Natural killer cell (primary cell): ENCODE results near the gene TIAM1. TPM values are rescaled to one million over a fixed set of nuclear protein-coding genes. Genes with fewer than 3 reads are reported as not detected.

Experiments used
- ATAC-seq, 3 donors: fragments of 150-1000 bp in 2 of 3; fragments of 200-7000 bp in 1 of 3; cut with Tn5 transposase; 1 replicate in 1 of 3; 2 replicates in 2 of 3; pipeline ENCODE4 v1.10.0; 2021; ENCODE audit warnings: mild to moderate bottlenecking in 2 of 3, moderate library complexity in 2 of 3
- DNase-seq, 2 donors: peaks; one replicate each; pipeline versions ENCODE4 v3.0.0 to v3.0.0-alpha.2; 2013 to 2021; ENCODE audit warnings: mixed read lengths in 1 of 2
- H3K27ac ChIP-seq: one replicate; pipeline ENCODE4 v1.5.1; 2013; ENCODE audit warnings: mild to moderate bottlenecking, low read length
- H3K27me3 ChIP-seq: one replicate; pipeline ENCODE4 v1.6.1; 2013; ENCODE audit warnings: low read length; ENCODE audit not compliant: control insufficient read depth, insufficient read depth
- H3K36me3 ChIP-seq: one replicate; pipeline ENCODE4 v1.6.1; 2013; ENCODE audit warnings: low read length; ENCODE audit not compliant: control insufficient read depth, insufficient read depth
- H3K4me1 ChIP-seq: one replicate; pipeline ENCODE4 v1.6.1; 2013; ENCODE audit warnings: low read length; ENCODE audit not compliant: control insufficient read depth, insufficient read depth
- H3K4me3 ChIP-seq: one replicate; pipeline ENCODE4 v1.5.1; 2013; ENCODE audit warnings: low read length
- H3K9me3 ChIP-seq: one replicate; pipeline ENCODE4 v1.6.1; 2013; ENCODE audit warnings: low read length; ENCODE audit not compliant: control insufficient read depth, insufficient read depth
- H3K27ac Mint-ChIP-seq, 2 donors: one replicate each; pipeline ENCODE4 v1.8.0; 2022; ENCODE audit warnings: mild to moderate bottlenecking in 2 of 2, mixed read lengths in 2 of 2, moderate library complexity in 1 of 2
- H3K27me3 Mint-ChIP-seq, 2 donors: one replicate each; pipeline ENCODE4 v1.8.0; 2022; ENCODE audit warnings: low read depth in 2 of 2, mixed read lengths in 2 of 2
- H3K36me3 Mint-ChIP-seq: one replicate; pipeline ENCODE4 v1.8.0; 2022; ENCODE audit warnings: mixed read lengths
- H3K4me1 Mint-ChIP-seq, 2 donors: one replicate each; pipeline ENCODE4 v1.8.0; 2022; ENCODE audit warnings: mixed read lengths in 2 of 2
- H3K4me3 Mint-ChIP-seq: one replicate; pipeline ENCODE4 v1.8.0; 2022; ENCODE audit warnings: mild to moderate bottlenecking, moderate library complexity, mixed read lengths
- H3K9me3 Mint-ChIP-seq, 2 donors: one replicate each; pipeline ENCODE4 v1.8.0; 2022; ENCODE audit warnings: mixed read lengths in 2 of 2
- CTCF ChIP-seq: fragments of 200-600 bp; IDR thresholded peaks from one replicate; pipeline ENCODE4 v1.8.0; 2022; ENCODE audit warnings: antibody characterized with exemption
- WGBS: methylation state at CpG from one replicate; pipeline ENCODE4 v1.1.7; 2013; ENCODE audit warnings: missing lambda C conversion rate; ENCODE audit not compliant: insufficient coverage; 5-methylcytosine and 5-hydroxymethylcytosine counted together
- intact Hi-C: fragments of 100-400 bp; cut with micrococcal nuclease; formaldehyde crosslinking; loops from one replicate; pipeline ENCODE4 v1.14.2; 2022
- total RNA-seq, 4 donors: library from RNA; stranded (reverse); fragments of 120-200 nt in 1 of 4; gene quantifications; one replicate each; pipeline versions ENCODE4 v1.2.3 to v1.2.4, GENCODE V29; 2013 to 2022

TIAM1 gene
- total RNA-seq, 3 donors from 2014 or later (not counting 1 experiment from before 2014, with no cell fraction given): 19.1 to 32.3 (median 19.4) TPM

- no peak overlapping the region for H3K27ac ChIP-seq
- intact Hi-C loops: no loop called here
- Mint-ChIP-seq H3K9me3 (no peaks in the 10 kb centered on the region), H3K4me1 (no peaks in the 10 kb centered on the region), H3K4me3 (no peak overlapping the region), H3K27me3 (no peaks in the 10 kb centered on the region), H3K36me3 (no peaks in the 10 kb centered on the region), H3K27ac (peak overlapping the region in 1 of 2 donors; percentile 14)
- peak in 1 of 2 donors; percentile 30 for DNase-seq
- 91% methylated on average over 4 of the region's 4 CpGs for WGBS
- no peak for ATAC-seq
- no peaks in the 10 kb centered on the region for H3K27me3 ChIP-seq
- no peak overlapping the region for H3K4me3 ChIP-seq
- H3K4me1 ChIP-seq: peaks cover 5% of the 10 kb centered on the region
- no peak for TF ChIP-seq CTCF
- H3K36me3 ChIP-seq: no peaks in the 10 kb centered on the region
- H3K9me3 ChIP-seq: no peaks in the 10 kb centered on the region
Observed at GRCh38 chr21:31187499-31187898, 156.6 kb downstream of the TIAM1 start.

DNA sequence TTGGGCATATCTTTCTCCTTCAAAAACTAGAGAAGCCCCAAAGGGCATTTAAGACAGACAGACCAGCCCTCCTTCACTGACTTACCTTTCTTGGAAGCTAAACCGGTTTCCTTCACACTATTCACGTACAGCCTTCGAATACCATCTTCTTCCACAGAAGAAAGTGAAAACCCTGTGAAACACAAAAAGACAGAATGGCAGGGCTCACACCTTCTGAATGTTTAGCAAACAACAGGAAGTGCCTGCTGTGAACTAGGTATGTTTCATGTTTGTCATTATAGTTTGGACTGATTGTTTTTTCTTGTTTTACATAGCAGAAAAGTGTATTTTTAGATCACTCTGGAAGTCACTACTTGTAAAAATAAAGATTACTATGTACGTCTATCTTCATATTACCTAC is 157.1 kb downstream of the TIAM1 start:
- Mint-ChIP-seq H3K36me3 (no peaks in the 10 kb centered on the region), H3K27ac (peak overlapping the region in 1 of 2 donors; percentile 14), H3K4me3 (no peak overlapping the region), H3K27me3 (no peaks in the 10 kb centered on the region), H3K4me1 (no peaks in the 10 kb centered on the region), H3K9me3 (no peaks in the 10 kb centered on the region)
- no peaks in the 10 kb centered on the region for H3K9me3 ChIP-seq
- H3K4me1 ChIP-seq: peaks cover 5% of the 10 kb centered on the region
- WGBS: 25% methylated on average over 4 of the region's 4 CpGs
- TF ChIP-seq CTCF: no peak
- DNase-seq (peak in 1 of 2 donors; percentile 60), ATAC-seq (no peak)
- intact Hi-C loops: no loop called here
- no peak overlapping the region for H3K4me3 ChIP-seq
- no peaks in the 10 kb centered on the region for H3K36me3 ChIP-seq
- H3K27me3 ChIP-seq: no peaks in the 10 kb centered on the region
- no peak overlapping the region for H3K27ac ChIP-seq

DNA sequence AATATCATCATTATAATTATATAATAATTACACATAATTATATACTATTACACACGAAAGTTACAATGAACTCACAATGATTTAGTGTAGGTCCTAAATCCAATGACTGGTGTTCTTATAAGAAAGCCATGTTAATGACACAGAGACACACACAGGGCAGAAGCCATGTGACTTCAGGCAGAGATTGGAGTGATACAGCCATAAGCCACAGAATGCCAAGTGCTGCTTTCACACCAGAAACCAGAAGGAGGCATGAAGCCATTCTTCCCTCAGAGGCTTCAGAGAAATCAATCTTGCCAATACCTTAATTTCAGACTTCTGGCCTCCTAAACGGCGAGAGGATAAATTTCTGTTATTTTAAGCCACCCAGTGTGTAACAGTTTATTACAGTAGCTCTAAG is 158.4 kb downstream of the TIAM1 start:
- DNase-seq: peak in 1 of 2 donors; percentile 56
- 83% methylated on average over 3 of the region's 3 CpGs for WGBS
- Mint-ChIP-seq H3K4me1 (no peaks in the 10 kb centered on the region), H3K36me3 (no peaks in the 10 kb centered on the region), H3K9me3 (no peaks in the 10 kb centered on the region), H3K4me3 (no peak overlapping the region), H3K27me3 (no peaks in the 10 kb centered on the region), H3K27ac (no peak overlapping the region)
- intact Hi-C loops: no loop called here
- no peak for TF ChIP-seq CTCF
- Histone ChIP-seq H3K36me3 (no peaks in the 10 kb centered on the region), H3K4me3 (no peak overlapping the region), H3K4me1 (peaks cover 5% of the 10 kb centered on the region), H3K27me3 (no peaks in the 10 kb centered on the region), H3K9me3 (no peaks in the 10 kb centered on the region), H3K27ac (no peak overlapping the region)
- no peak for ATAC-seq

- TF ChIP-seq CTCF: no peak
- no peaks in the 10 kb centered on the region for H3K36me3 ChIP-seq
- H3K4me1 ChIP-seq: peaks cover 5% of the 10 kb centered on the region
- no peak overlapping the region for H3K27ac ChIP-seq
- DNase-seq: peak in 1 of 2 donors; percentile 34
- intact Hi-C loops: no loop called here
- no peaks in the 10 kb centered on the region for H3K9me3 Mint-ChIP-seq
- H3K4me3 ChIP-seq: no peak overlapping the region
- H3K27ac Mint-ChIP-seq: no peak overlapping the region
- 82% methylated on average over 4 of the region's 6 CpGs for WGBS
- H3K27me3 Mint-ChIP-seq: no peaks in the 10 kb centered on the region
- H3K36me3 Mint-ChIP-seq: no peaks in the 10 kb centered on the region
- H3K4me1 Mint-ChIP-seq: no peaks in the 10 kb centered on the region
- ATAC-seq: no peak
- H3K9me3 ChIP-seq: no peaks in the 10 kb centered on the region
- no peak overlapping the region for H3K4me3 Mint-ChIP-seq
- H3K27me3 ChIP-seq: no peaks in the 10 kb centered on the region
Observed at GRCh38 chr21:31184876-31185275, 159.2 kb downstream of the TIAM1 start.
